BJ (cell line): Measurements from ENCODE around the gene OR8H3. TPM values are rescaled to one million over a fixed set of nuclear protein-coding genes. Genes with fewer than 3 reads are reported as not detected.

Source experiments
- CTCF ChIA-PET: fragments of 350-600 bp; formaldehyde crosslinking; extraction: SDS; loops from one replicate; lab custom pipeline; 2021; ENCODE audit warnings: antibody characterized with exemption, inconsistent platforms; lab: Yijun Ruan, JAX
- POLR2A ChIA-PET: fragments of 300-600 bp; sonication (Branson Sonifier 250); formaldehyde crosslinking; extraction: SDS; loops from one replicate; lab custom pipeline; 2021; ENCODE audit warnings: antibody characterized with exemption; lab: Charles Lee
- DNase-seq: peaks from one replicate; pipeline ENCODE4 v3.0.0-alpha.2; 2011; ENCODE audit warnings: low read depth
- H3K27me3 ChIP-seq: 2 replicates; pipeline ENCODE4 v1.6.0; 2011; ENCODE audit warnings: low read length; ENCODE audit not compliant: control insufficient read depth, insufficient read depth
- H3K36me3 ChIP-seq: 2 replicates; pipeline ENCODE4 v1.5.1; 2011; ENCODE audit warnings: low read length; ENCODE audit not compliant: control insufficient read depth, insufficient read depth
- H3K4me3 ChIP-seq: 2 replicates; pipeline ENCODE4 v1.5.1; 2011; ENCODE audit warnings: low read depth, mild to moderate bottlenecking, control low read depth, low read length
- CTCF ChIP-seq: IDR thresholded peaks from 2 replicates; pipeline ENCODE4 v1.5.1; 2011; ENCODE audit warnings: low read depth, mild to moderate bottlenecking, control low read depth, inconsistent platforms, low read length, moderate library complexity; ENCODE audit not compliant: insufficient read depth
- polyA plus RNA-seq: library from polyadenylated mRNA; depleted of rRNA; stranded (reverse); fragments of >200 nt; gene quantifications from 2 replicates; pipeline ENCODE4 v1.2.3, GENCODE V29; 2011; rRNA removed
- small RNA-seq: library from RNA; depleted of rRNA; stranded (forward); fragments of <200 nt; gene quantifications from one replicate; pipeline ENCODE3, GENCODE V24; 2012; ENCODE audit warnings: low replicate concordance, low read depth; ENCODE audit not compliant: insufficient read length

The OR8H3 gene
- polyA plus RNA-seq, 1 experiment, result not detected

- POLR2A ChIA-PET, result no interaction called here
- Histone ChIP-seq H3K36me3 (no peaks in the 10 kb centered on the region), H3K4me3 (no peak overlapping the region), H3K27me3 (no peaks in the 10 kb centered on the region)
- no peak for DNase-seq
- CTCF ChIA-PET, result interaction anchor here (0.7 kb wide), 1 partner anchor 1082 kb away, joined by 3 read pairs; no protein-coding TSS in a partner anchor
- TF ChIP-seq CTCF, result no peak
Observed at GRCh38 chr11:56151376-56151775, 29.2 kb downstream of the OR8H3 start.

GRCh38 chr11:56152333-56152732, 30.2 kb downstream of the OR8H3 start:
- CTCF ChIA-PET, result no interaction called here
- DNase-seq, result no peak
- Histone ChIP-seq H3K4me3 (no peak overlapping the region), H3K36me3 (no peaks in the 10 kb centered on the region), H3K27me3 (no peaks in the 10 kb centered on the region)
- POLR2A ChIA-PET, result no interaction called here
- TF ChIP-seq CTCF, result no peak

- no peak within 1 kb of the TSS for H3K4me3 ChIP-seq
- no peaks in the 10 kb centered on the region for H3K36me3 ChIP-seq
- ChIA-PET CTCF (no interaction called here), POLR2A (no interaction called here)
- no peaks in the 10 kb centered on the region for H3K27me3 ChIP-seq
- DNase-seq, result no peak
- no peak for TF ChIP-seq CTCF
Observed at GRCh38 chr11:56160217-56160616, 38.0 kb downstream of the OR8H3 start, which contains the start of gene OR8K5. TSS of gene OR8K5 (minus strand) at chr11:56160317. CDS start at chr11:56160317, 0 bp downstream.

GRCh38 chr11:56163804-56164203, 41.6 kb downstream of the OR8H3 start:
- POLR2A ChIA-PET, result no interaction called here
- no peak for DNase-seq
- no peak for TF ChIP-seq CTCF
- H3K36me3 ChIP-seq, result no peaks in the 10 kb centered on the region
- no peaks in the 10 kb centered on the region for H3K27me3 ChIP-seq
- no peak overlapping the region for H3K4me3 ChIP-seq
- CTCF ChIA-PET, result no interaction called here

GRCh38 chr11:56172256-56172830, 50.2 kb downstream of the OR8H3 start:
- H3K36me3 ChIP-seq, result no peaks in the 10 kb centered on the region
- POLR2A ChIA-PET, result no interaction called here
- H3K4me3 ChIP-seq, result no peak overlapping the region
- DNase-seq, result no peak
- TF ChIP-seq CTCF, result no peak
- H3K27me3 ChIP-seq, result no peaks in the 10 kb centered on the region
- CTCF ChIA-PET, result no interaction called here

Small RNA genes lying within 50 kb of the gene (small RNA-seq; reads per million reads assigned to genes)
- not detected for gene OR8I4P

Other genes with a start within 250 kb of the OR8H3 start
- gene TRIM51, start 239.1 kb upstream of the OR8H3 start, polyA plus RNA-seq, result not detected in 2 replicates
- gene OR5W2, start 207.8 kb upstream of the OR8H3 start, polyA plus RNA-seq, result not detected in 2 replicates
- not detected in 2 replicates for gene OR5I1, start 186.0 kb upstream of the OR8H3 start, polyA plus RNA-seq
- not detected in 2 replicates for gene OR10AG1, start 152.4 kb upstream of the OR8H3 start, polyA plus RNA-seq
- not detected in 2 replicates for gene OR5F1, start 127.7 kb upstream of the OR8H3 start, polyA plus RNA-seq
- not detected in 2 replicates for gene OR5AS1, start 94.7 kb upstream of the OR8H3 start, polyA plus RNA-seq
- not detected in 2 replicates for gene OR8I2, start 29.1 kb upstream of the OR8H3 start, polyA plus RNA-seq
- gene OR8H2, start 18.7 kb upstream of the OR8H3 start, polyA plus RNA-seq, result not detected in 2 replicates
- gene OR8J3, start 17.8 kb downstream of the OR8H3 start, polyA plus RNA-seq, result not detected in 2 replicates
- gene OR8K5, start 37.9 kb downstream of the OR8H3 start, polyA plus RNA-seq, result not detected in 2 replicates
- not detected in 2 replicates for gene OR5J2, start 54.2 kb downstream of the OR8H3 start, polyA plus RNA-seq
- gene OR5T2, start 111.9 kb downstream of the OR8H3 start, polyA plus RNA-seq, result not detected in 2 replicates
- gene OR5T3, start 129.9 kb downstream of the OR8H3 start, polyA plus RNA-seq, result not detected in 2 replicates
- gene OR5T1, start 151.8 kb downstream of the OR8H3 start, polyA plus RNA-seq, result not detected in 2 replicates
- not detected in 2 replicates for gene OR8H1, start 169.9 kb downstream of the OR8H3 start, polyA plus RNA-seq
- gene OR8K3, start 192.8 kb downstream of the OR8H3 start, polyA plus RNA-seq, result not detected in 2 replicates
- not detected in 2 replicates for gene OR8K1, start 223.7 kb downstream of the OR8H3 start, polyA plus RNA-seq
- not detected in 2 replicates for gene OR8J1, start 231.9 kb downstream of the OR8H3 start, polyA plus RNA-seq